GM19239 (cell line): ENCODE data around the gene ADGRA3.

ENCODE experiments used
- DNase-seq: peaks from one replicate; pipeline ENCODE4 v3.0.0; 2011; ENCODE audit warnings: low spot score; ENCODE audit not compliant: insufficient read length
- FAIRE-seq: peaks from 2 replicates; lab custom pipeline; 2011; peaks lifted over from hg19 to GRCh38; lab: Jason Lieb, UNC

The ADGRA3 gene

GRCh38 chr4:22457348-22457747 is 58.5 kb downstream of the ADGRA3 start:
- no peak for FAIRE-seq
- no peak for DNase-seq

GRCh38 chr4:22456291-22456690 is 59.6 kb downstream of the ADGRA3 start:
- FAIRE-seq (no peak), DNase-seq (no peak)

GRCh38 chr4:22454955-22455354 is 60.9 kb downstream of the ADGRA3 start:
- no peak for FAIRE-seq
- DNase-seq, result no peak

DNA sequence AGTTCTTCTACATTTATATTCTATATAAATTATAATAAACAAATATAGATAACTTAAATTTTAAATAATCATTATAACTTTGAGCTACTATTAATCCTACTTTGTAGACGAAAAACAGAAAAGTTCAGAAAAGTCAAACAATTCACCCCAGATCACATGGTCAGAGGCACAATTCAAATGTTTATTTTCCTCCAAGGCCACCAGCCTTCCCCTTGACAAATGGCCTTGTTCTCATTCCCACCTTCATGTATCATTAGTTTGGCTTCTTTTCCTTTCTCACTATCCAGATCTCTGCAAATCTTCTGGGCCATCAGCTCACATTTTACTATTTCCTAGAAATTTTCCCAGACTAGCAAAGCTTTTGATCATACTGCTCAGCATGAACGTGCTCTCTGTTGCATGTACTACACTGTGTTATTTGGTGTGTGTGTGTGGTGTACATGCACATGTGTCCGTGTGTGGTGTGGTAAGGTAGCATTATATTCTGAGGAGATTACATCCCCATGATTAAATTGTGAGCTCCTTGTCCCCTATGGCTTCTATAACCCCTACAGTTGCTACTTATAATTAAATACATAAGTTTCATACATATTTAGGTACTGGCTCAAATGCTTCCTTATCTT is 61.5 kb downstream of the ADGRA3 start:
- FAIRE-seq (no peak), DNase-seq (no peak)

- no peak for DNase-seq
- FAIRE-seq, result no peak
Measured at GRCh38 chr4:22444813-22445212, 71.1 kb downstream of the ADGRA3 start.

- no peak for FAIRE-seq
- no peak for DNase-seq
Measured at GRCh38 chr4:22442956-22443355, 72.9 kb downstream of the ADGRA3 start.

DNA sequence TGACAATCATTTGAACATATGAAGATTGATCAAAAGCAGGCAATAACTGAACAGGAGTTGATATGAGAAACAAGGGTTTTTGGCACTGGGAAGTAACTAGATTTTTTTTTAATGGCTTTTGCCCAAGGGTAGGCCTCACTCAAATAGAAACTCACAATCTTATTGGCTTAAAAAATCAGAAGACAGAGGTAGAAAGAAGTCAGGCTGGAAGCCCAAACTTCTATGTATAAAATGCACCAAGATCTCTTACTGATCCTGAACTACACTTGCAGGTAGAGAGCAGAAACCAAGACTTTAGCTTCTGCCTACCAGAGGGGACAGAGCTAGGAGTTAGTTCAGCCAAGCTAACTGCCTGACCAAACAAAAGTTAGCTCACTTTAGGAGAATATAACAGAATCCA is 74.9 kb downstream of the ADGRA3 start:
- FAIRE-seq, result no peak

GRCh38 chr4:22439947-22440346 is 75.9 kb downstream of the ADGRA3 start:
- FAIRE-seq (no peak), DNase-seq (no peak)

More for the DNA sequence above, 74.9 kb downstream of the ADGRA3 start:
- no peak for DNase-seq

- no peak for DNase-seq
- FAIRE-seq, result no peak
Measured at GRCh38 chr4:22435652-22436051, 80.2 kb downstream of the ADGRA3 start.

GRCh38 chr4:22434895-22435294 is 81.0 kb downstream of the ADGRA3 start:
- no peak for FAIRE-seq
- no peak for DNase-seq

- no peak for FAIRE-seq
- no peak for DNase-seq
Measured at GRCh38 chr4:22430626-22431025, 85.2 kb downstream of the ADGRA3 start.

DNA sequence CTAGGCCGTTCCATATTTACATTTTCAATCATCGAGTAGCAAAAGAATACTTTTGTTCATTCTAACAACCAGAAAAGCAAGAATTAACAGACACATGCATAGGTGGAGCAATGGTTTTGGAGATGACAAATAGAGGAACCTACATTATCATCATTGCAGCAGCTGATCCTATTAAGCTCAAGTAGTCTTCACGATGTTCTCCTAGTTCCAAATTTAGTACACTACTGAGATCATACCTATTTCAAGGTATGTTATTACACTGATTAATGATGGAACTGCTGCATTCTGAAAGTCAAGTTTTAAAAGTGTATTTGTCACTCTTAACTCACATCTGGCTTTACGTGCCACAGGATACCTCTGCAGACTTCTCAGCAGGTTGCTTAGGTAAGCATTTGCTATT is 87.4 kb downstream of the ADGRA3 start:
- no peak for DNase-seq
- FAIRE-seq, result no peak

GRCh38 chr4:22427675-22428074 is 88.2 kb downstream of the ADGRA3 start:
- DNase-seq (no peak), FAIRE-seq (no peak)

GRCh38 chr4:22420291-22420690 is 95.6 kb downstream of the ADGRA3 start:
- no peak for DNase-seq
- FAIRE-seq, result no peak

GRCh38 chr4:22417408-22417807 is 98.5 kb downstream of the ADGRA3 start:
- DNase-seq (no peak), FAIRE-seq (no peak)

DNA sequence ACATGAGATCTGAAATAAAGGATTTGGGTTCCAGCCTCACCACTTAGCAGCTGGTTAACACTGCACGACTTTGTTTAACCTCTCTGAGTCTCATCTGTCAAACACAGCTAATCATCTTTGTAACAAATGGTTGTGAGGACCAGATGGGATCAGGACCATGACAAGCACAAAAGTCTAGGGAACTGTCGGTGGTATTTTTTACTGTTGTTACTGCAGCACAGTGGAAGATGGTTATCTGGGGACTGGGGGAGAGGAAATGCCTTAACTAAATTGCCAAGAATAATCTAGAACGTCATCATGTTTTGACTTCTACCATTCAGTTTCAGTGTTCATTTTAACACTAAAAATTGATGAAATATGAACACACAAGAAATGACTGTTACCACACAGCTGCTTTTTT is 99.5 kb downstream of the ADGRA3 start:
- no peak for FAIRE-seq
- DNase-seq, result no peak

DNA sequence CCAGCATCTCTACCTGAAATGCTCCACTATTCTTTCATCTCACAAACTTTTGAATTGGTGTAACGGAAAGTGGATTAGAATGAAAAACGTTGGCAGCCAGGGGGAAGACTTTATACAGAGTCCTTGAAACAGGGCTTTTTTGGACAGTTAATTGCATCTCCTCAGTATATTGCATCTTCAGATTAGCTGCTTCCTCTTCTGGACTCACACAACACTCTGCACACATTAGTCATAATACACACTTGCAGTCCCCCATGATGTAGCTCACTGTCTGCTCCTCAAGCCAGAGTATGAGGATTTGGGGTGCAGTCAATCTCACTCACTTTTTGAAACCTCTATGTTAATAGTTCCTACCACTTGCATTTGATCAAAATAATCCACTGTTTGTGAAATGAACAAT is 101.0 kb downstream of the ADGRA3 start:
- no peak for FAIRE-seq
- DNase-seq, result no peak

GRCh38 chr4:22413471-22413870 is 102.4 kb downstream of the ADGRA3 start:
- FAIRE-seq, result no peak
- DNase-seq, result no peak

DNA sequence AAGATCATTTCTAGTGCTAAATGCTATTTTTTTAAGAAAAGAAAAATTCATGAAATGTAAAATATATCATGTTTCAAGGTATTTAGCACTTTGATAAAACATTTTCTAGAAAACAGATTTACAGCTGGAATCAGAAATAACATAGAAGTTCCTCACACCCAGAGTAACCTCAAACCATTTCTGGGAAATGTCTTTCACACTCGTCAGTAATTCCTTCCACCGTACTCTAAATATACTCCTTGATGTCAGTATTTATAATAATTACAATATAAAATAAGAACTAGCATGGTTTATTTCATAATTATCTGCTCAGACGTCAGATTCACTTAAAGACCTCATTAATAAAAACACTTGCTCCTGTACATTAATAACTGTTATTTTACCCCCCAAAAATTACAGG is 103.9 kb downstream of the ADGRA3 start:
- FAIRE-seq (no peak), DNase-seq (no peak)

GRCh38 chr4:22410645-22411247 is 105.1 kb downstream of the ADGRA3 start:
- FAIRE-seq (no peak), DNase-seq (no peak)

GRCh38 chr4:22408474-22408873 is 107.4 kb downstream of the ADGRA3 start:
- no peak for FAIRE-seq
- no peak for DNase-seq

- no peak for FAIRE-seq
- DNase-seq, result no peak
Measured at GRCh38 chr4:22407361-22407760, 108.5 kb downstream of the ADGRA3 start.
